H9 (cell line): Measurements from ENCODE around the gene TBCK. TPM values are rescaled to one million over a fixed set of nuclear protein-coding genes. Genes with fewer than 3 reads are reported as not detected.

Source experiments
- DNase-seq: peaks from one replicate; pipeline ENCODE4 v3.0.0-alpha.2; 2017
- H2AFZ ChIP-seq: one replicate; pipeline ENCODE4 v1.6.1; 2013; ENCODE audit warnings: mild to moderate bottlenecking, low read length, control low read depth, moderate library complexity
- H2AK5ac ChIP-seq: 2 replicates; pipeline ENCODE4 v1.6.1; 2013; ENCODE audit warnings: low read length, control low read depth, mixed read lengths; ENCODE audit not compliant: insufficient read length
- H2BK120ac ChIP-seq: one replicate; pipeline ENCODE4 v1.6.1; 2013; ENCODE audit warnings: low read depth, mild to moderate bottlenecking, low read length, control low read depth, inconsistent platforms; ENCODE audit not compliant: poor library complexity, severe bottlenecking
- H2BK12ac ChIP-seq: 2 replicates; pipeline ENCODE4 v1.6.1; 2013; ENCODE audit warnings: low read length, control low read depth, mixed read lengths, low read depth; ENCODE audit not compliant: insufficient read length
- H2BK15ac ChIP-seq: 2 replicates; pipeline ENCODE4 v1.6.1; 2013; ENCODE audit warnings: low read depth, low read length, control low read depth
- H2BK20ac ChIP-seq: one replicate; pipeline ENCODE4 v1.6.1; 2013; ENCODE audit warnings: low read depth, mild to moderate bottlenecking, low read length, control low read depth, inconsistent platforms; ENCODE audit not compliant: poor library complexity, severe bottlenecking
- H2BK5ac ChIP-seq: 2 replicates; pipeline ENCODE4 v1.6.1; 2013; ENCODE audit warnings: low read length, control low read depth, mixed read lengths; ENCODE audit not compliant: insufficient read length
- H3K14ac ChIP-seq: 2 replicates; pipeline ENCODE4 v1.6.1; 2013; ENCODE audit warnings: low read length, control low read depth; ENCODE audit not compliant: insufficient read depth
- H3K18ac ChIP-seq: 2 replicates; pipeline ENCODE4 v1.6.1; 2013; ENCODE audit warnings: low read depth, mild to moderate bottlenecking, mixed read lengths, low read length, control low read depth; ENCODE audit not compliant: insufficient read length
- H3K23ac ChIP-seq: 2 replicates; pipeline ENCODE4 v1.6.1; 2013; ENCODE audit warnings: low read length, control low read depth, mixed read lengths, low read depth; ENCODE audit not compliant: insufficient read length
- H3K23me2 ChIP-seq: 2 replicates; pipeline ENCODE4 v1.6.1; 2013; ENCODE audit warnings: low read depth, mild to moderate bottlenecking, mixed read lengths, low read length, control low read depth; ENCODE audit not compliant: insufficient read length, poor library complexity, severe bottlenecking
- H3K27ac ChIP-seq: 2 replicates; pipeline ENCODE4 v1.5.1; 2013; ENCODE audit warnings: low read length, control low read depth, mixed read lengths, low read depth; ENCODE audit not compliant: insufficient read length
- H3K27me3 ChIP-seq: 2 replicates; pipeline ENCODE4 v1.6.1; 2013; ENCODE audit warnings: low read length, control low read depth, inconsistent platforms; ENCODE audit not compliant: insufficient read depth
- H3K4ac ChIP-seq: 2 replicates; pipeline ENCODE4 v1.6.1; 2013; ENCODE audit warnings: low read depth, mild to moderate bottlenecking, control low read depth, inconsistent platforms, low read length, moderate library complexity
- H3K4me1 ChIP-seq: 2 replicates; pipeline ENCODE4 v1.6.1; 2013; ENCODE audit warnings: low read length, control low read depth, inconsistent platforms; ENCODE audit not compliant: insufficient read depth
- H3K4me2 ChIP-seq: 2 replicates; pipeline ENCODE4 v1.6.1; 2013; ENCODE audit warnings: low read length, control low read depth, mixed read lengths; ENCODE audit not compliant: insufficient read length, insufficient read depth
- H3K56ac ChIP-seq: 2 replicates; pipeline ENCODE4 v1.6.1; 2013; ENCODE audit warnings: low read depth, mild to moderate bottlenecking, mixed read lengths, low read length, control low read depth; ENCODE audit not compliant: insufficient read length
- H3K79me1 ChIP-seq: 2 replicates; pipeline ENCODE4 v1.6.1; 2013; ENCODE audit warnings: low read depth, mild to moderate bottlenecking, moderate library complexity, low read length, control low read depth, inconsistent platforms; ENCODE audit not compliant: insufficient read depth, poor library complexity, severe bottlenecking
- H3K79me2 ChIP-seq: 2 replicates; pipeline ENCODE4 v1.6.1; 2013; ENCODE audit warnings: low read length, control low read depth, inconsistent platforms; ENCODE audit not compliant: insufficient read depth
- H3K9ac ChIP-seq: 2 replicates; pipeline ENCODE4 v1.6.1; 2013; ENCODE audit warnings: low read length, control low read depth, mixed read lengths; ENCODE audit not compliant: insufficient read length; ENCODE audit errors: extremely low read depth
- H3K9me3 ChIP-seq: one replicate; pipeline ENCODE4 v1.6.1; 2013; ENCODE audit warnings: low read depth, low read length, inconsistent platforms; ENCODE audit not compliant: control insufficient read depth
- H3T11ph ChIP-seq: one replicate; pipeline ENCODE4 v1.6.1; 2013; ENCODE audit warnings: mild to moderate bottlenecking, low read length, control low read depth, inconsistent platforms
- H4K20me1 ChIP-seq: one replicate; pipeline ENCODE4 v1.6.1; 2013; ENCODE audit not compliant: control insufficient read depth, insufficient read length, insufficient read depth
- H4K5ac ChIP-seq: 2 replicates; pipeline ENCODE4 v1.6.1; 2013; ENCODE audit warnings: low read depth, mild to moderate bottlenecking, mixed read lengths, low read length, control low read depth; ENCODE audit not compliant: insufficient read length
- H4K8ac ChIP-seq: replicated peaks from 2 replicates; pipeline ENCODE4 v1.6.1; 2013; ENCODE audit warnings: low read length, control low read depth, mixed read lengths, low read depth; ENCODE audit not compliant: insufficient read length
- H4K91ac ChIP-seq: 2 replicates; pipeline ENCODE4 v1.6.1; 2013; ENCODE audit warnings: low read depth, mild to moderate bottlenecking, moderate library complexity, mixed read lengths, low read length, control low read depth; ENCODE audit not compliant: insufficient read length
- H3K27ac Mint-ChIP-seq, 3 experiments: 2 replicates in 2 of 3; 3 replicates in 1 of 3; pipeline ENCODE4 v1.8.0; 2020 to 2021; ENCODE audit warnings: mixed read lengths in 3 of 3, mild to moderate bottlenecking in 1 of 3, moderate library complexity in 1 of 3
- H3K27me3 Mint-ChIP-seq: 2 replicates; pipeline ENCODE4 v1.8.0; 2021; ENCODE audit warnings: low read depth, mild to moderate bottlenecking, moderate library complexity, mixed read lengths
- H3K36me3 Mint-ChIP-seq, 3 experiments: 2 replicates in 2 of 3; 3 replicates in 1 of 3; pipeline ENCODE4 v1.8.0; 2020 to 2021; ENCODE audit warnings: low read depth in 3 of 3, mixed read lengths in 3 of 3; ENCODE audit not compliant: insufficient read depth in 1 of 3
- H3K4me1 Mint-ChIP-seq, 2 experiments: 2 replicates each; pipeline ENCODE4 v1.8.0; 2020; ENCODE audit warnings: mixed read lengths in 2 of 2
- H3K4me3 Mint-ChIP-seq, 2 experiments: 2 replicates in 1 of 2; 3 replicates in 1 of 2; pipeline ENCODE4 v1.8.0; 2020 to 2021; ENCODE audit warnings: mild to moderate bottlenecking in 2 of 2, mixed read lengths in 2 of 2, moderate library complexity in 1 of 2
- H3K9me3 Mint-ChIP-seq, 2 experiments: 2 replicates in 1 of 2; 3 replicates in 1 of 2; pipeline ENCODE4 v1.8.0; 2020; ENCODE audit warnings: mild to moderate bottlenecking in 2 of 2, mixed read lengths in 2 of 2, moderate library complexity in 1 of 2
- CTCF ChIP-seq: fragments of 200-600 bp; sonication (generic); conservative IDR thresholded peaks from 3 replicates; pipeline ENCODE4 v1.8.0; 2021; ENCODE audit warnings: antibody characterized with exemption, mild to moderate bottlenecking
- WGBS: extraction: QIAGEN DNeasy Blood & Tissue Kit; methylation state at CpG from one replicate; pipeline ENCODE4 v1.1.7; 2013; ENCODE audit warnings: missing lambda C conversion rate, low lambda C conversion rate, mixed read lengths; ENCODE audit not compliant: insufficient read length; ENCODE audit errors: extremely low coverage; 5-methylcytosine and 5-hydroxymethylcytosine counted together
- total RNA-seq: library from RNA; stranded (reverse); gene quantifications from 2 replicates; pipeline ENCODE4 v1.2.1, GENCODE V29; 2021

Gene TBCK
- total RNA-seq, 1 experiment from 2014 or later, result 22.1 TPM

- Histone ChIP-seq H3K4ac (no peak overlapping the region), H2BK15ac (no peak overlapping the region), H3K79me2 (no peaks in the 10 kb centered on the region), H3K18ac (no peak overlapping the region), H3K27me3 (no peaks in the 10 kb centered on the region), H4K5ac (no peak overlapping the region), H3K14ac (no peak overlapping the region), H2BK120ac (no peak overlapping the region), H2AK5ac (no peak overlapping the region), H4K20me1 (no peaks in the 10 kb centered on the region), H2BK5ac (no peak overlapping the region), H4K8ac (no peak overlapping the region), H2BK20ac (no peak overlapping the region), H3K27ac (no peak overlapping the region), H3K4me2 (no peak overlapping the region), H3K79me1 (no peaks in the 10 kb centered on the region), H3T11ph (no peak overlapping the region), H3K56ac (no peak overlapping the region), H3K23ac (no peak overlapping the region), H3K23me2 (no peaks in the 10 kb centered on the region), H3K9me3 (no peaks in the 10 kb centered on the region), H2BK12ac (no peak overlapping the region), H2AFZ (no peak overlapping the region), H4K91ac (no peak overlapping the region), H3K9ac (no peak overlapping the region), H3K4me1 (peaks cover 10% of the 10 kb centered on the region)
- no peaks in the 10 kb centered on the region for H3K27me3 Mint-ChIP-seq
- no peak overlapping the region for H3K27ac Mint-ChIP-seq
- no peaks in the 10 kb centered on the region for H3K36me3 Mint-ChIP-seq
- no CpG with 5 or more reads among the region's 7 CpGs for WGBS
- no peaks in the 10 kb centered on the region for H3K9me3 Mint-ChIP-seq
- H3K4me1 Mint-ChIP-seq, result peaks cover 16 to 19% of the 10 kb centered on the region in 2 experiments
- H3K4me3 Mint-ChIP-seq, result no peak overlapping the region
- no peak for TF ChIP-seq CTCF
- no peak for DNase-seq
Measured at GRCh38 chr4:105996845-105997244, 319.2 kb downstream of the TBCK start.
